T-helper 1 cell (primary cell): Measurements from ENCODE around the gene ABTB1.

Experiments
- DNase-seq, 5 donors: peaks; one replicate each; pipeline ENCODE4 v3.0.0-alpha.2; 2012 to 2020

Gene ABTB1

DNA sequence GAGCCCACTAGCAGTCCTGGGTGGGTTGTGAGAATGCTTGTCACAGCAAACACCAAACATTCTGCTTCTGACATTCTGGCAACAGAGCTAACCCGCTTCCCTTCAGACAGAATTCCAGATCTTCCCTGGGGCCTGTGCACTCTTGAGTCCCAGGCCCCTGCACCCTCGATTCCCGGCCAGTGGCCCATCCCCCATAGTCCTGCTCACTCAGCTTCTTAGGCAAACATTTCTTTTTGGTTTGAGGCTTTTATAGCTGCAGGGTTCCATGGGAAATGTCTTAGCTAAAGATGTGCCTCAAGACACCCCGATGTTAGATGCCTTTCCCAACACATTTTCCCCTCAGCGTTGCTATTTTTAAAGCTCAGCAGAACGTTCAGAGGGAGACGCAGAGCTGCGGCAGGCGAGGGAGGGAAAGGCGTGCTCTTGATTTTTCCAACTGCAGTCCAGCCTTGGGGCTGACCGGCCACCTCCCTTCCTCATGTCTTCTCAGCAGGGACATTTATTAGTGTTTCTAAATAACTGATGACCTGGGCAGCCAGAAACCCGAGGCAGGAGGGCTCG lies 35.2 kb downstream of the ABTB1 start:
- no peak for DNase-seq

DNA sequence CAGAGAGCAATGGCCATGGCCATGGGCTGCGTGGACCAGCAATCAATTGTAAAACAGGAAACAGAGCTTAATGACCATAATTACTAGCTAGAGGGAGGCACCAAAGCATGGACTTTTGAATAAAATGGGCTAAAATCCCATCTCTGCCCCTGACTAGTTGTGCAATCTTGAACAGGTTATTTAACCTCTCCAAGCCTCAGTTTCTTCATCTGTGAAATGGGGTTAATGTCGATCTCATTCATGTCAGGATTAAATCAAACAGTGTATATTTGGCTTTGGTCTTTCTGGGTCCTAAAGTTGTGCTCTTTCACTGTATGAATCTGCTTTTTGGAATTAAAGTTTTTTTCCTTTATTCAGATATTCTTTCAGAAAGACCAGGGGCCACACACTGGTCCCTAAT lies 36.1 kb downstream of the ABTB1 start:
- no peak for DNase-seq

- DNase-seq = no peak
Measured at GRCh38 chr3:127709320-127710060, 36.7 kb downstream of the ABTB1 start.

DNA sequence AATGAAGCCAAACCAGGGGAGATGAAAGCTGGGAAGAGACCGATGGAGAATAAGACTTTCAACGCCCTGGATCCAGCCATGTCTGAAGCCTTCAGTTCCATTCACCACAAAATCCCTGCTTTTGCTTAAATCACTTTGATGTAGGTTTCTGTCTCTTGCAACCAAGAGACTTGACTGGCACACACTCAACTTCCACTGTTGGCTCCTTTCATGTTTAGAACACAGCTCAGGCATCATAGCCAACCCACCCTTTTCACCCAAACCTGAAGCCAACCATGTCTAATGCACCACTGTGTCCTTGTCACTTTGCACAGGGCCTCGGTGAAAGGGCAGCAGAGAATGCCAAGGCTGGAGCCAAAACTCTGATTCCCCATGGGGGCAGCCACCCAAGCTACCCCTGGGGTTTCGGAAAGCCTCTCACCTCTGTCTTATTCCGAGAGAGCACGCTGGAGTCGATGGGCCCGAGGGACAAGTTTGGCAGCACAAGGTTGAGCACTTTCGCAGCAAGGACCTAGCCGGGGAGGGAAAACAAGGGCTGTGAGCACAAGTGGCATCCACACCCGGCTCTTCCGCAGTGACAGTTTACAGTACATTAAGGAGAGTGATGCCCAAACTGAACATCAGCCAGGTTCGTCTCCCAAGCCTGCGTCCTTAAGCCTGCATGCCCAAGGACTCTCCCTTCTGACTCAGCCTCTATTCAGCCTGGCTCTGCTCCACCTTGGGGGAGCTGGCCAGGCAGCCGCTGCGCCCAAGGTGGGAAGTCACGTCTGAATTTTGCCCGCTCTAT lies 37.6 kb downstream of the ABTB1 start:
- no peak for DNase-seq

- no peak for DNase-seq
Measured at GRCh38 chr3:127711021-127711695, 38.4 kb downstream of the ABTB1 start.

DNA sequence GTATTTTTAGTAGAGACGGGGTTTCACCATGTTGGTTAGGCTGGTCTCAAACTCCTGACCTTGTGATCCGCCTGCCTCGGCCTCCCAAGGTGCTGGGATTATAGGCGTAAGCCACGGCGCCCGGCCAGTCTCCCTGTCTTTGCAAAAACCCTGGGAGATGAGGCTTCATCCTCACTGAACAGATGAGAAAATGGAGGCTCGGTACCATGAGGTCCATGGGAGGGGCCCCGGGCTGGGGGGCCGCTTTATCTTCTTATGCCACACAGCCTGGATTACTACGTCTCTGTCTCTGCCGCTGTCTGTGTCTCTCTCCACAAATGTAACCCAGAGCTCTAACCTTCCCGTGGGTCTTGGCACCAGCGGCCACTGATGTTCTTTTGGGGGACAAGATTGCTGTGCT lies 39.1 kb downstream of the ABTB1 start:
- no peak for DNase-seq

- no peak for DNase-seq
Measured at GRCh38 chr3:127712461-127712860, 39.7 kb downstream of the ABTB1 start.

- DNase-seq = no peak
Measured at GRCh38 chr3:127712881-127713771, 40.4 kb downstream of the ABTB1 start.

DNA sequence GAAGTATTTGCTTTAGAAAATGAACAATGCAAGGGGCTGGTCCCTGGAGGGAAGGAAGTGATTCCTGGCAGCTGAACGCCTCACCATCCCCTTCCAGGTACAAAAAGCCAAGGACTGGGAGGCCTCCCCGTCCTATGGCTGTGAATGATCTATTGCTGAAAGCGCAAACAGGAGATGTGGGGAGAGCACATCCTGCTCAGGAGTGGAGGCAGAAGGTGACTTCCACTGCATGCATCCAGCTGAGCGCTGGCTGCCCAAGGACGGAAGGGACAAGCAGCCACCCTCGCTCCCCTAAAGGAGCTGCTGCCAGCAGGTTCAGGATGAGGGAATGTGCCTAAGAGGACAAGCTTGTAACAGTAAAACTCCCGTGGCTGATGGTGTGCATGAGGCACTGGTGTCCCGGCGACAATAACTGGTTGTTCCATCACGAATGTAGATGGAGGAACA lies 41.4 kb downstream of the ABTB1 start:
- no peak for DNase-seq

DNA sequence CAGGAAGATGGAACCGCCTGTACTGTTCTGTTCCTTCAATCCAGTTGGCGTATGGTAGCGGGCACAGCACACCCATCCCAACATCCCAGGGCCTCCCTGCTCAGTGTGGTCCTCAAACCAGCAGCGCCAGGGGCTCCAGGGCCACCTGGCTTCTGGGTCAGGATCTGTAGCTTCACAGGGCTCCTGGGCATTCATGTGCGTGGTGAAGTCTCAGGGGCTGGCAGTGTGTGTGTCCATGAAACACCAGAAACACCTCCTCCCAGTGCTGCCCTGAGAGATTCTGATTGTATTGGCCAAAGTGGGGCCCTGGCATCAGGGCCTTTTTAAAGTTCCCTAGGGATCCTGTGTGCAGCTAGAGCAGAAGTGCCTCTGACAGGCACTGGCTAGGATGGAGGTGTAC lies 42.1 kb downstream of the ABTB1 start:
- DNase-seq = no peak

GRCh38 chr3:127715532-127715931 lies 42.8 kb downstream of the ABTB1 start:
- DNase-seq = no peak

- DNase-seq = no peak
Measured at GRCh38 chr3:127716384-127716783, 43.6 kb downstream of the ABTB1 start.

GRCh38 chr3:127717357-127718244 lies 44.8 kb downstream of the ABTB1 start:
- DNase-seq = no peak

- no peak for DNase-seq
Measured at GRCh38 chr3:127718245-127718915, 45.6 kb downstream of the ABTB1 start.

GRCh38 chr3:127718916-127719290 lies 46.2 kb downstream of the ABTB1 start:
- DNase-seq = no peak

DNA sequence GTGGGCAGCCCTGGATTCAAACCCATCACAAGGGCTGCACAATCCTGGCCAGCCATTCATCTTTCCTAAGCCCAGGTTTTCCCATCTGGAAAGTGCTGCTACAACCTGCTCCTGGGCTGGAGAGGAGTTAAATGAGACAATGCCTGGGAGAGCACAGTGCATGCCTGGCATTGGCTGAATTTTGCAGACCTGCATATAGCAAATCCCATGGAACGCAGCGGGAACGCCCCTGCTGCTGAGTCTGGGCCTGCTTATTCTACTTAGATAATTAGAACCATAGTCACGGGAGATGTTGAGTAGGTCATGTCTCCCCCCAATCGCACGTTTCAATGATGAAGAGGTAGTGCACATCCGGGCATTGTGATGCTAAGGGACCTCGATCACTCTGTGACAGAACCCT lies 46.6 kb downstream of the ABTB1 start:
- DNase-seq = no peak

DNA sequence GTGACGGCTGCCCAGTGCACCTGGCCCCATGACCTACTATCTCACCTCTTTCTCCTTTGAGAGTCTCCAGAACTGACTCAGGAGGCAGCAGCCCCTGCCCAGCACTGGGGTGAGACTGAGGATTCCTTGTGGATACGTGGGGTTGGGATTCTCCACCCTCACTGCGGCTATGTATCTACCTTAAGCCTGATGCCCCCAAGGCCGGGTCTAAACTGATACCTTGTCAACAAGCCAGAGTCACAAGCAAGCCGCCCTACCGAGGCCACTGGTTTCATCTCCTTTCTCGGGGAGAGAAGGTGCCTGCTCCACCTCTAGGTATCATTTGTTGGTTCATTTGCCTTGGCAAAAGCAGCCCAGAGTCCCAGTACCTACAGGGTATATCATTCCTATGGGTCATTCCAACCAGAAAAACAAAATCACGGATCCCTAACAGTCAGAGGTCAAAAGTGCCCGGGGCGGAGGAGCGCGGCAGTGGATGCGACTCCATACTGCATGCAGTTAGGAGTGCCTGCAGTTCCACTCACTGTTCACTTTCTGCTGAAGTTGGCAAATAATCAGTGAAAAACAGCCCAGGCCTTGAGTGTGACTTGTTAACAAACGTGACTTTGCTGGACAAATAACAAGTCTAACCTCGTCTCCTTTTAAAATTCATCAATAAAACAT lies 47.5 kb downstream of the ABTB1 start:
- no peak for DNase-seq

DNA sequence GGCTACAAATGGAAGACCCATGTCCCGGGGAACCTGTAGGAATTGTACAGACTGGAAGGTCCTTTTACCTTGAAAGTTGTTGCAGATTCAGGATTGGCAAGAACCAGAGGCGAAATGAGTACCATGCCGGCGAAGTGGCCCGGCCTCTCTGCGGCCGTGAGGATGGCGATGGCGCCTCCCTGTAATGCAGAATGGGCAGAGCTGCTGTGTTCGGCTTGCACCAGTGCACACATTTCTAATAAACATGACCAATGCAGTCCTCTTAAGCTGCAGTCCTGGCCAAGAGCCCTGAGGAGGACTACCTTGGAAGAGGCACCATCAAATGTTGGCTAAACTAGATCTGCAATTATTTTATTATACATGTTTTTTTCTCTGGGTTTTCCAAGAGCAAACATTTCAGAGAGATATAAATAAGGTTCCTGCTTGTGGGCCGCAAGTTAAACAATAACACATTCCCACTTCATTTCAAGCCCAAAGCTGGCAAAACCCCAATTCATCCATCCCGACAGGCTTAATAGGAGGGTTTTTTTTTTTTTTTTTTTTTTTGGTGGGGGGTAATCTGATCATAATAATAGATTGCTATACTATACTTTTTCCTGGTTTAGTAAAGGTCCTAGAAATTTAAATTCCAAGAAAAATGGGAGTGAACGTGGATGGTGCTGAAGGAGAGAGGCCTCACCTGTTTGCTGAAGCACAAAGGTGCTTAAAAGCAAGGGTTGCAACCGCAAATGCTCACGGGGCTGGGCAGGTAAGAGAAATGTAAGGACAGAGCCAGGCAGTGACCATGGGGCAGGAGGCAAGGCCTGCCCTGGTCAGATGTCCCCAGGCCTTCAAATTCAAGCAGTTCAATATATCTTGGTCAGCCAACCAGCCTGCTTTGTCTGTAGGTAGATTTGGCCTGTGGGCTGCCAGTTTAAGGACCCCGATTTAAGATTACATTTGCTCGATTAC lies 48.5 kb downstream of the ABTB1 start:
- no peak for DNase-seq
